HTR-8/SVneo (cell line): ENCODE results near the gene ABHD1.
"Not testable (repeated sequence)": the region's sequence is repeated elsewhere in the genome, so short reads cannot be mapped to it uniquely, and the experiment has no call there.

Experiments used
- DNase-seq: peaks from one replicate; pipeline ENCODE4 v3.0.0; 2011; ENCODE audit warnings: low spot score, mixed read lengths; ENCODE audit not compliant: insufficient read length
- FAIRE-seq: peaks from 2 replicates; lab custom pipeline; 2011; peaks lifted over from hg19 to GRCh38; lab: Jason Lieb, UNC

Gene ABHD1

DNA sequence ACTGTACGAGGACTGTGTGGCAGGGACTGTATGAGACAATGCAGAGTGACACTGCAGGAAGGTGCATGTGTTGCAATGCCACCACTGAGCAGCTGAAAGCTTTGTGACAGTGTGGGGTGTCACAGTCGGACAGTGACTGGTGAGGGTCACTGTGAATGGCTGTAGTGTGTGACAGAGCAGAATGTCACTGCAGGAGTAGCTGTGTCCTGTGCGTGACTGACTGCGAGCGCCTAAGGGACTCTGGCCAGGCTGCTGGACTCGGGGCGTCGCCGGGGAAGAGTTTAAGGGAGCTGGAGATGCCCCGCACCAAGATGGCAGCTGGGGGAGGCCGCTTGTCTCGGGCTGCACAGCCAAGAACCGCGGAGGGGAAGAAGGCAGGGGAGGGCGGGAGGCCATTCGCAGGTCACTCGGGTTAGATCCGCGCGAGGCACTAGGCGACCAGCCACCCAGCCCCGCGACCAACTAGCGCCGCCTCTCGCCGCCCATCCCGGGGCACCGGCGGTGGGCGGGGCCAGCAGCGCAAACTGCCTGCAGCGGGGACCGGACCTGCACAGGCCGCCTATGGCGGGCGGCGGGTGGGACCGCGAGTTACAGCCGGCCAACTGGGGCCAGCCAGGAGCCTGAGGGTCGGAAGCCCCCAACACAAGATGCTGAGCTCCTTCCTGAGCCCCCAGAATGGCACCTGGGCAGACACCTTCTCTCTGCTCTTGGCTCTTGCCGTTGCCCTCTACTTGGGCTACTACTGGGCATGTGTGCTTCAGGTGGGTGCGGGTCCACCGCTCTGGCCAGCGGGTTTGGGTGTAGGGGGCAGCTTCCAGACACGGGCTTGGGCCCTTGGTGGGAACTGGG, at the start of gene ABHD1:
TSS of gene ABHD1 (plus strand) at position 514 of the 849 bp plus-strand sequence. CDS start at position 648, 134 bp downstream.
- DNase-seq: peak; percentile 38
- peak; percentile 78 for FAIRE-seq

DNA sequence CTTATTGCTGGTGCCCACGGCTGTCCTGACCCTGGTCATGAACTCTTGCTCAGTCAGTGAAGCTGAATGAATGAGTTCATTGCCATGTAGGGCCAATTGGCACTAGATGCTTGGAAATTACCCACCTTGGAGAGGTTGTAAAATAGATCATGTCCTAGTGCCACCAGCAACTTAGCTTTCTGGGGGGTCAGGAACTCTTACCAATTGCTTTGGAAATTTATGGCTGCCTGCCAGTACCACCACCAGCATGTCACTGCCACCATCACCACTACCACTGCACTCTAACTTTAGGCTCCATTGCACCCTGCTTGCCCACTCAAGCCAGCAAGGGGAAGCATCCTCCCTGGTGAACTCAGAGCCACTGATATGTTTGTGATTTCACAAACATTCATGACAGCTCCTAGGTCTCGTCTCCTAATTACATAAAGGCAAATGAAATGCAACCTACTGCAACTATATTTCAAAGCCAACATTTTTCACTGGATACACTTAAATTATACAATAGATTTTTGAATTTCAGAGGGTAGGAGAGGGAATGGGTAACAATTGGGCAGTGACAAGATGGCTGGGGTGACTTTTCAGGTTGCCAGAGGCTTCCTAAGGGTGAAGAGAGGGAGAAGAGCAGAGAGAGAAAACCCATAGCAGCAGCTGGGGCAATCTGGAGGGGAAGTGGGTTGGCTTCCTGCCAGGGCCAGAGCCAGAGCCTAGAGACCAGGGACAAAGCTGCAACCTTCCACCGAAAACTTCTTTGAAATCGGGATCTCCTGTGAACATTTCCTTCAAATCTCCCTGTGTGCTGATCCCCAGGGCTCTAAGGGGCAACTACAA, 48.7 kb upstream of the ABHD1 start:
- DNase-seq: no peak

DNA sequence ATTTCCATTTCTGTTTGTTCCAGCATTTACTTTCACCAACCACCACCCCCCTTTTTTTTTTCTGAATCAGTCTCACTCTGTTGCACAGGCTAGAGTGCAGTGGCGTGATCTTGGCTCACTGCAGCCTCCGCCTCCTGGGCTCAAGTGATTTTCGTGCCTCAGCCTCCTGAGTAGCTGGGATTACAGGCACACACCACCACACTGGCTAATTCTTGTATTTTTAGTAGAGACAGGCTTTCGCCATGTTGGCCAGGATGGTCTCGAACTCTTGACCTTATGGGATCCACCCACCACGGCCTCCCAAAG, 48.1 kb upstream of the ABHD1 start:
- not testable (repeated sequence) for DNase-seq, FAIRE-seq

More for the DNA sequence above, 48.7 kb upstream of the ABHD1 start:
- no peak for FAIRE-seq

DNA sequence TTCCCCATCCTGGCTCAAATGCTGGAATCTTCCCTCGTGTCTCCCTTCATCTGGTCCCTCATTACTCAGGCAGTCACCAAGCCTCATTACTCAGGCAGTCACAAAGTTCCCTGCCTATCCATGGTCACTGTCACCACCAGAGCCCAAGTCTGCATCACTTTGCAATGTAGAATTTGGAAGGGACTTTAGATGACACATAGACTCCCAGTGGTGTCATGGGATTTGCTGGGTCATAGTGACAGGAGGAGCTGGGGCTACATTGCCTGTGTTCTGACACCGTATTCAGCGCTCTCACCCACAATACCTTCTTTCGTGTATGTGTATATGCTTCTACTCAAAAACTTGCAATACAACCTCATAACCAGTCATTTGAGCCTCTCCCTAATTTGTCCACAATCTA, 47.3 kb upstream of the ABHD1 start:
- FAIRE-seq (no peak), DNase-seq (no peak)

DNA sequence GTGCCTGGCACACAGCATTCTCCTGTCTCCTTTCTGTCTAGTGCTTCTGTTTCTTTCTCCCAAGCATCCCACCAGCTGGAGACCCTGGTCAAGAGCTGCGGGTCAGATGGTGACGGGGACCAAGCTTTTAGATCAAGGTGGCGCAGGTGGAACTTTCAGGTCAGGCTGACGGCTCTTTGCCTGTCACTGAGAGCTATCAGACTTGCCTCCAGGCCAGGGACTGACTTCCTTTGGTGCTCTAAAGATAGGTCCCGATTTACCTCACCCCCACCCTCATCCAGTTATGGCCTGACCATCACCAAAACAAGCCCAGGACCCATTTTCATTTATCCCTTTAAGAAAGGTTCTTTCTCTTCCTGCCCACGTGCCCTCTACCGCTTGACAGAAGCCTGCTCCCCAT, 46.4 kb upstream of the ABHD1 start:
- FAIRE-seq (no peak), DNase-seq (no peak)

- FAIRE-seq (no peak), DNase-seq (no peak)
Observed at GRCh38 chr2:27078267-27079194, 45.1 kb upstream of the ABHD1 start, which contains the start of gene EMILIN1. Gene EMILIN1 (plus strand): TSS chr2:27078615. CDS start chr2:27079066, 451 bp downstream.

DNA sequence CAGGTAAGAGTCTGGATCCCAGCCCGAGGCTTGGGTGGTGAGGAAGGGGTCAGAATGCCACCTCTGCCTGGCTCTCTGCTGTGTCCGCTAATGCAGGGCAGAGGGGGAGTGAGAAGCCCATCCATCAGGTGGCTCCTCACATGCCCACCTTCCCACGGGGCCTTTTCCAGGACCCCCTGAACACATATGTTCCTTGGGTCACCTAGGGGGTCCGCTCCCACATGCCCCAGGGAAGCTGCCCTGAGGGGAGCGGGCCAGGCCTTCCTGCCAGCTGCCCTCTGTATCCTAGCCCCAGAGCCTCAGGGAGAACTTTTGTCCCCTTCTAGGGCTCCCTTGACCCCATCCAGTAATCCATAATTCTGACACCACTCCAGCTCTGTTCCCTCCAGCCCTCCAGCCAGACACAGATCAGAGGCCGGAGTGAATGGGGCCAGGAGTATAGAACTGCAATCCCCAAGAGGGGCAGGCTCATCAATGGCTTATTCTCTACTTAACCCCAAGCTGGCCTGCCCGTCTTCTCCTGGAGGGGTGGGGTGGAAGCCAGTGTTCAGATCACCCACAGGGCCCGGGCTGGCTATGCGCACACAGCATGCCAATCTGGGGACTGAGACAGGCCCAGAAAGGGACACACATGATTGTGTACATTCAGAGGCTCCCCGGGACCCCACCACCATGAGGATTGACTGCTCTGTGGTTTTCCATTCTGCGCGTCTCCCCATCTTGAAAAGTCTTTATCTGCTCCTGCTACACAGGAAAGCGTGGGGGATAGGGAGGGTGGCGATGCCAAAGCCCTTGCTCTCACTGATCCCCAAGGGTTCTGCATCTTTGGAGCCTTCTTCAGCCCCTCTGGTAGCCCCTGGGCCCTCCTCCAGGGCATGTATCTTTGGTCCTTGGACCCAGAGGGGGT, 44.1 kb upstream of the ABHD1 start:
- FAIRE-seq: no peak
- DNase-seq: no peak

DNA sequence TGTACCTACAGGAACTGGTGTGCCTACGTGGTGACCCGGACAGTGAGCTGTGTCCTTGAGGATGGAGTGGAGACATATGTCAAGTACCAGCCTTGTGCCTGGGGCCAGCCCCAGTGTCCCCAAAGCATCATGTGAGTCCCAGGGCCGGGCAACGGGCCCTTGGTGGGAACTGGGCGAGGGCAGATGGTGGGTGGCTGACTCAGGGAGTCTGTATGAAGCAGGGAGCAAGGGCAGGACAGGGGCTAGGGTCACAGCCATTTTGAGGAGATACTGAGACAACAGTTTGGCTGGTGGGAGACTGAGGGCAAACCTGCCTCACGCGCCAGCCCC, 43.5 kb upstream of the ABHD1 start:
- DNase-seq: no peak
- no peak for FAIRE-seq

GRCh38 chr2:27080603-27080936, 43.0 kb upstream of the ABHD1 start:
- peak; percentile 42 for FAIRE-seq
- no peak for DNase-seq

DNA sequence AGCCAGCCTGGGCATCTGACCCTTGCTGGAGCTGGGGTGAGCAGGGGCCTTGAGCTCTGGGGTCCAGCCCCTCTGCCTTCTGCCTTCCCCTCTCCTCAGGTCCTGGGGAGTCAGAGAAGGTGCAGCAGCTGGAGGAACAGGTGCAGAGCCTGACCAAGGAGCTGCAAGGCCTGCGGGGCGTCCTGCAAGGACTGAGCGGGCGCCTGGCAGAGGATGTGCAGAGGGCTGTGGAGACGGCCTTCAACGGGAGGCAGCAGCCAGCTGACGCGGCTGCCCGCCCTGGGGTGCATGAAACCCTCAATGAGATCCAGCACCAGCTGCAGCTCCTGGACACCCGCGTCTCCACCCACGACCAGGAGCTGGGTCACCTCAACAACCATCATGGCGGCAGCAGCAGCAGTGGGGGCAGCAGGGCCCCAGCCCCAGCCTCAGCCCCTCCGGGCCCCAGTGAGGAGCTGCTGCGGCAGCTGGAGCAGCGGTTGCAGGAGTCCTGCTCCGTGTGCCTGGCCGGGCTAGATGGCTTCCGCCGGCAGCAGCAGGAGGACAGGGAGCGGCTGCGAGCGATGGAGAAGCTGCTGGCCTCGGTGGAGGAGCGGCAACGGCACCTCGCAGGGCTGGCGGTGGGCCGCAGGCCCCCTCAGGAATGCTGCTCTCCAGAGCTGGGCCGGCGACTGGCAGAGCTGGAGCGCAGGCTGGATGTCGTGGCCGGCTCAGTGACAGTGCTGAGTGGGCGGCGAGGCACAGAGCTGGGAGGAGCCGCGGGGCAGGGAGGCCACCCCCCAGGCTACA, 41.4 kb upstream of the ABHD1 start:
- DNase-seq: no peak
- FAIRE-seq: no peak

DNA sequence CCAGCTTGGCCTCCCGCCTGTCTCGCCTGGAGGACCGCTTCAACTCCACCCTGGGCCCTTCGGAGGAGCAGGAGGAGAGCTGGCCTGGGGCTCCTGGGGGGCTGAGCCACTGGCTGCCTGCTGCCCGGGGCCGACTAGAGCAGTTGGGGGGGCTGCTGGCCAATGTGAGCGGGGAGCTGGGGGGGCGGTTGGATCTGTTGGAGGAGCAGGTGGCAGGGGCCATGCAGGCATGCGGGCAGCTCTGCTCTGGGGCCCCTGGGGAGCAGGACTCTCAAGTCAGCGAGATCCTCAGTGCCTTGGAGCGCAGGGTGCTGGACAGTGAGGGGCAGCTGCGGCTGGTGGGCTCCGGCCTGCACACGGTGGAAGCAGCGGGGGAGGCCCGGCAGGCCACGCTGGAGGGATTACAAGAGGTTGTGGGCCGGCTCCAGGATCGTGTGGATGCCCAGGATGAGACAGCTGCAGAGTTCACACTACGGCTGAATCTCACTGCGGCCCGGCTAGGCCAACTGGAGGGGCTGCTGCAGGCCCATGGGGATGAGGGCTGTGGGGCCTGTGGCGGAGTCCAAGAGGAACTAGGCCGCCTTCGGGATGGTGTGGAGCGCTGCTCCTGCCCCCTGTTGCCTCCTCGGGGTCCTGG, 40.7 kb upstream of the ABHD1 start:
- DNase-seq (no peak), FAIRE-seq (no peak)

GRCh38 chr2:27083410-27084296, 40.0 kb upstream of the ABHD1 start:
- FAIRE-seq: no peak
- no peak for DNase-seq

GRCh38 chr2:27084297-27085061, 39.1 kb upstream of the ABHD1 start:
- DNase-seq: no peak
- no peak for FAIRE-seq

- FAIRE-seq (no peak), DNase-seq (no peak)
Observed at GRCh38 chr2:27085062-27085672, 38.4 kb upstream of the ABHD1 start.

- FAIRE-seq: peak; percentile 73
Observed at GRCh38 chr2:27085673-27086089, 37.9 kb upstream of the ABHD1 start.

GRCh38 chr2:27086090-27086723, 37.4 kb upstream of the ABHD1 start:
- peak; percentile 97 for DNase-seq
- FAIRE-seq: peak; percentile 94

More at GRCh38 chr2:27085673-27086089, 37.9 kb upstream of the ABHD1 start:
- DNase-seq: no peak
